CD8-positive, alpha-beta memory T cell (primary cell): Measurements from ENCODE around the gene RNASEH2C. TPM values are rescaled to one million over a fixed set of nuclear protein-coding genes. Genes with fewer than 3 reads are reported as not detected.
"Not testable (repeated sequence)": the region's sequence is repeated elsewhere in the genome, so short reads cannot be mapped to it uniquely, and the experiment has no call there.

ENCODE experiments used
- CTCF ChIA-PET: fragments of 350-600 bp; sonication (Branson Sonifier 250); formaldehyde crosslinking; loops from one replicate; lab custom pipeline; 2021; ENCODE audit warnings: antibody characterized with exemption; lab: Charles Lee
- POLR2A ChIA-PET: fragments of 350-600 bp; sonication (Branson Sonifier 250); formaldehyde crosslinking; loops from one replicate; lab custom pipeline; 2021; ENCODE audit warnings: antibody characterized with exemption; lab: Charles Lee
- DNase-seq, 5 donors: peaks; one replicate each; pipeline versions ENCODE4 v3.0.0 to v3.0.0-alpha.2; 2020 to 2022; ENCODE audit warnings: mixed read lengths in 1 of 5
- H3K27ac ChIP-seq: one replicate; pipeline ENCODE4 v1.7.0; 2013; ENCODE audit warnings: low read depth, mild to moderate bottlenecking, low read length, moderate library complexity
- H3K27me3 ChIP-seq: 2 replicates; pipeline ENCODE4 v1.7.0; 2013; ENCODE audit warnings: low read length, mild to moderate bottlenecking; ENCODE audit not compliant: insufficient read depth, poor library complexity, severe bottlenecking
- H3K36me3 ChIP-seq: 2 replicates; pipeline ENCODE4 v1.7.0; 2013; ENCODE audit warnings: mild to moderate bottlenecking, low read length, moderate library complexity; ENCODE audit not compliant: insufficient read depth
- H3K4me1 ChIP-seq: 2 replicates; pipeline ENCODE4 v1.7.0; 2013; ENCODE audit warnings: mild to moderate bottlenecking, low read length, moderate library complexity; ENCODE audit not compliant: insufficient read depth
- H3K4me3 ChIP-seq: 2 replicates; pipeline ENCODE4 v1.7.0; 2013; ENCODE audit warnings: mild to moderate bottlenecking, low read length
- H3K9me3 ChIP-seq: 2 replicates; pipeline ENCODE4 v1.7.0; 2013; ENCODE audit warnings: mild to moderate bottlenecking, low read length
- H3K27ac Mint-ChIP-seq, 8 donors: one replicate each; pipeline ENCODE4 v1.8.0; 2020 to 2021; ENCODE audit warnings: mixed read lengths in 8 of 8, mild to moderate bottlenecking in 6 of 8, inconsistent platforms in 3 of 8, moderate library complexity in 3 of 8
- H3K27me3 Mint-ChIP-seq, 2 donors: one replicate each; pipeline ENCODE4 v1.8.0; 2020 to 2021; ENCODE audit warnings: mixed read lengths in 2 of 2, mild to moderate bottlenecking in 1 of 2, moderate library complexity in 1 of 2
- H3K36me3 Mint-ChIP-seq, 3 donors: one replicate each; pipeline ENCODE4 v1.8.0; 2020 to 2021; ENCODE audit warnings: mixed read lengths in 3 of 3, inconsistent platforms in 1 of 3, mild to moderate bottlenecking in 1 of 3
- H3K4me1 Mint-ChIP-seq, 3 donors: one replicate each; pipeline ENCODE4 v1.8.0; 2020 to 2021; ENCODE audit warnings: mixed read lengths in 3 of 3, inconsistent platforms in 1 of 3, mild to moderate bottlenecking in 1 of 3
- H3K4me3 Mint-ChIP-seq, 7 donors: one replicate each; pipeline ENCODE4 v1.8.0; 2020 to 2021; ENCODE audit warnings: mixed read lengths in 7 of 7, mild to moderate bottlenecking in 6 of 7, moderate library complexity in 4 of 7, inconsistent platforms in 2 of 7
- H3K9me3 Mint-ChIP-seq, 5 donors: one replicate each; pipeline ENCODE4 v1.8.0; 2020 to 2022; ENCODE audit warnings: mixed read lengths in 5 of 5, mild to moderate bottlenecking in 3 of 5, moderate library complexity in 2 of 5, inconsistent platforms in 1 of 5
- polyA plus RNA-seq: library from polyadenylated mRNA; unstranded; fragments of 300-500 nt; fragmentation: Illumina TruSeq; gene quantifications from one replicate; pipeline ENCODE4 v1.2.3, GENCODE V29; 2021
- total RNA-seq, 2 experiments: library from RNA; stranded (reverse); gene quantifications; one replicate each; pipeline ENCODE4 v1.2.3, GENCODE V29; 2021

RNASEH2C gene
- total and polyA plus RNA-seq, 3 experiments from 2014 or later: 87.7 to 114 (median 106) TPM

DNA sequence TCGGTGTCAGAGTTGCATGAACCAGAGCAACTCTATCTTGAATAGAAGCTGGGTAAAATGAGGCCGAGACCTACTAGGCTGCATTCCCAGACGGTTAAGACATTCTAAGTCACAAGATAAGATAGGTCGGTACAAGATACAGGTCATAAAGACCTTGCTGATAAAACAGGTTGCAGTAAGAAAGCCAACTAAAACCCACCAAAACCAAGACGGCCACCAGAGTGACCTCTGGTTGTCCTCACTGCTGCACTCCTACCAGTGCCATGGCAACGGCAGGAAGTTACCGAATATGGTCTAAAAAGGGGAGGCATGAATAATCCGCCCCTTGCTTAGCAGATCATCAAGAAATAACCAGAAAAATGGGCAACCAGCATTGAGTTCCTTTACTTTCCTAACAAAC, 10.9 kb downstream of the RNASEH2C start:
- H3K9me3 Mint-ChIP-seq: no peaks in the 10 kb centered on the region
- H3K9me3 ChIP-seq: no peaks in the 10 kb centered on the region
- H3K36me3 Mint-ChIP-seq: peaks cover 0 to 28% (median 3%) of the 10 kb centered on the region in 3 donors
- H3K4me3 ChIP-seq: no peak overlapping the region
- peaks cover 17 to 27% (median 18%) of the 10 kb centered on the region in 3 donors for H3K4me1 Mint-ChIP-seq
- peaks cover 18% of the 10 kb centered on the region for H3K36me3 ChIP-seq
- ChIA-PET CTCF (interaction anchor here (0.6 to 0.8 kb wide), 2 partner anchors 143 to 313 kb away, joined by 3 read pairs; no protein-coding TSS in a partner anchor), POLR2A (no interaction called here)
- no peaks in the 10 kb centered on the region for H3K27me3 ChIP-seq
- H3K4me3 Mint-ChIP-seq: peak overlapping the region in 2 of 7 donors; percentile 16 to 26
- no peaks in the 10 kb centered on the region for H3K27me3 Mint-ChIP-seq
- H3K4me1 ChIP-seq: peaks cover 19% of the 10 kb centered on the region
- DNase-seq: no peak
- no peak overlapping the region for H3K27ac ChIP-seq
- H3K27ac Mint-ChIP-seq: peak overlapping the region in 2 of 8 donors; percentile 4 to 24

DNA sequence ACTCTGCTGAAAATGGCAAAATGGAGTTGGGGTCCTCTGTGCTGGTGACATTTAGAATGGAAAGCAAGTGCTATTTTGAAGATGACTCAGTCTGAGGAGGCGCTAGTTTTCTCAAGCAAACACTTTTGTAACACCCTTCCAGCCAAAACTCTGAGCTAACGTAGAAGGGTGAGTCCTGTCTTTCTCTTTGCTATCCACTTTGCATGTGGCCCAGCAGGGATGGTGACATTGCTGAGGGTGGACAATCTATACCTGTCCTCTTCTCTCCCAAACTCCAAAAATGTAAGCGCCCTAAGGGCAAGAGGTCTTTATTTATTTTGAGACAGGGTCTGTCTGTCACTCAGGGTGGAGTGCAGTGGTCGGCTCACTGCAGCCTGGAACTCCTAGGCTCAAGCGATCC, 12.1 kb downstream of the RNASEH2C start:
- Mint-ChIP-seq H3K27ac (peak overlapping the region in 1 of 8 donors; percentile 66), H3K4me1 (peaks cover 12 to 19% (median 17%) of the 10 kb centered on the region in 3 donors), H3K27me3 (peaks cover 3% of the 10 kb centered on the region in 2 donors), H3K9me3 (no peaks in the 10 kb centered on the region), H3K36me3 (peaks cover 0 to 17% (median 0%) of the 10 kb centered on the region in 3 donors), H3K4me3 (peak overlapping the region in 1 of 7 donors; percentile 42)
- CTCF ChIA-PET: interaction anchor here (2.0 kb wide), 1 partner anchor 109 kb away, joined by 7 read pairs; no protein-coding TSS in a partner anchor
- peaks cover 16% of the 10 kb centered on the region for H3K4me1 ChIP-seq
- no peaks in the 10 kb centered on the region for H3K9me3 ChIP-seq
- POLR2A ChIA-PET: no interaction called here
- H3K4me3 ChIP-seq: no peak overlapping the region
- no peaks in the 10 kb centered on the region for H3K27me3 ChIP-seq
- DNase-seq: no peak
- H3K27ac ChIP-seq: no peak overlapping the region
- peaks cover 6% of the 10 kb centered on the region for H3K36me3 ChIP-seq

DNA sequence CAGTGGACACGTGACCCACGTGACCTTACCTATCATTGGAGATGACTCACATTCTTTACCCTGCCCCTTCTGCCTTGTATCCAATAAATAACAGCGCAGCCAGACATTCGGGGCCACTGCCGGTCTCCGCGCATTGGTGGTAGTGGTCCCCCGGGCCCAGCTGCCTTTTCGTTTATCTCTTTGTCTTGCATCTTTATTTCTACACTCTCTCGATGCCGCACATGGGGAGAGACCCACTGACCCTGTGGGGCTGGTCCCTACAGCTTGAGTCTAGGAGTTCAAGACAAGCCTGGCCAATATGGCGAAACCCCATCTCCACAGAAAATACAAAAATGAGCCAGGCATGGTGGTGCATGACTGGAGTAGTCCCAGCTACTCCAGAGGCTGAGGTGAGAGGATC, 13.6 kb downstream of the RNASEH2C start:
- H3K27ac ChIP-seq, H3K4me3 Mint-ChIP-seq, H3K4me1 ChIP-seq, H3K4me3 ChIP-seq, H3K9me3 ChIP-seq, H3K36me3 Mint-ChIP-seq, H3K27me3 ChIP-seq, H3K27me3 Mint-ChIP-seq, POLR2A ChIA-PET, H3K9me3 Mint-ChIP-seq, DNase-seq, H3K36me3 ChIP-seq: not testable (repeated sequence)
- peaks cover 7 to 11% (median 11%) of the 10 kb centered on the region in 3 donors for H3K4me1 Mint-ChIP-seq
- CTCF ChIA-PET: interaction anchor here (1.1 to 3.8 kb wide), 4 partner anchors 81 to 154 kb away, joined by 4 to 18 read pairs (median 6); no protein-coding TSS in a partner anchor
- H3K27ac Mint-ChIP-seq: peak overlapping the region in 3 of 8 donors; percentile 23 to 77 (median 74)

DNA sequence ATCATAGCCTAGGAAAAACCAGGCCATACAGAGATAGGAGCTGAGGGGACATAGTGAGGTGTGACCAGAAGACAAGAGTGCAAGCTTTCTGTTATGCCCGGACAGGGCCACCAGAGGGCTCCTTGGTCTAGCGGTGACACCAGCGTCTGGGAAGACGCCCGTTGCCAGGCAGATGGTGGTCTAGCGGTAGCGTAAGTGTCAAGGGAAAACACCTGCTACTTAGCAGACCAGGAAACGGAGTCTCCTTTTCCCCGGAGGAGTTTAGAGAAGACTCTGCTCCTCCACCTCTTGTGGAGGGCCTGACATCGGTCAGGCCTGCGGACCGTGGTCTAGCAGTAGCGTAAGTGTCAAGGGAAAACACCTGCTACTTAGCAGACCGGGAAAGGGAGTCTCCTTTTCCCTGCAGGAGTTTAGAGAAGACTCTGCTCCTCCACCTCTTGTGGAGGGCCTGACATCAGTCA, 14.3 kb downstream of the RNASEH2C start:
- H3K4me1 Mint-ChIP-seq, H3K36me3 Mint-ChIP-seq, POLR2A ChIA-PET, H3K27me3 Mint-ChIP-seq, H3K27ac ChIP-seq, H3K4me3 ChIP-seq, H3K9me3 ChIP-seq, H3K9me3 Mint-ChIP-seq, H3K36me3 ChIP-seq, H3K27me3 ChIP-seq, H3K4me1 ChIP-seq: not testable (repeated sequence)
- CTCF ChIA-PET: interaction anchor here (0.6 to 3.8 kb wide), 8 partner anchors 22 to 184 kb away, joined by 3 to 18 read pairs (median 4); partner anchors contain the start of gene CCDC85B
- DNase-seq: peak; percentile 52 to 84 (median 70)
- Mint-ChIP-seq H3K4me3 (peak overlapping the region in 2 of 7 donors; percentile 36 to 51), H3K27ac (peak overlapping the region in 3 of 8 donors; percentile 22 to 79 (median 63))

DNA sequence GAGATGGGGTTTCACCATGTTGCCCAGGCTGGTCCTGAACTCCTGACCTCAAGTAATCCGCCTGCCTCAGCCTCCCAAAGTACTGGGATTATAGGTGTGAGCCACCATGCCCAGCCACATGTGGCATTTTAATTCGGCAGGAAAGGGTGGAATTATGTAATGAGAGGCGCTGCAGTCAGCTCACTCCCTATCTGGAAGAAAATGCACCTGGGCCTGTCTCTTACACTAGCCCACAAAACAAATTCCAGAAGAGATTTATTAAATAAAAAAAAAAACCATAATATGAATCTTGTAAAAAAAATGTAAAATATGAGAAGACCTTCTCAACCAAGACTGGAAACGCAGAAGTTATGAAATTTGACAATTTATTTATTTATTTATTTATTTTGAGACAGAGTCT, 16.8 kb downstream of the RNASEH2C start:
- Mint-ChIP-seq H3K9me3 (no peaks in the 10 kb centered on the region), H3K27me3 (peaks cover 5 to 9% of the 10 kb centered on the region in 2 donors), H3K4me3 (no peak overlapping the region), H3K4me1 (peaks cover 3 to 6% (median 5%) of the 10 kb centered on the region in 3 donors), H3K27ac (peak overlapping the region in 1 of 8 donors; percentile 63), H3K36me3 (no peaks in the 10 kb centered on the region)
- H3K4me1 ChIP-seq: no peaks in the 10 kb centered on the region
- no peak overlapping the region for H3K4me3 ChIP-seq
- no peak overlapping the region for H3K27ac ChIP-seq
- H3K9me3 ChIP-seq: no peaks in the 10 kb centered on the region
- ChIA-PET POLR2A (interaction anchor here (0.7 kb wide), 1 partner anchor 9 kb away, joined by 6 read pairs; no protein-coding TSS in a partner anchor), CTCF (interaction anchor here (0.6 to 2.2 kb wide), 2 partner anchors 8 to 114 kb away, joined by 3 to 11 read pairs; partner anchors contain the start of gene KAT5)
- no peaks in the 10 kb centered on the region for H3K36me3 ChIP-seq
- no peak for DNase-seq
- H3K27me3 ChIP-seq: no peaks in the 10 kb centered on the region

DNA sequence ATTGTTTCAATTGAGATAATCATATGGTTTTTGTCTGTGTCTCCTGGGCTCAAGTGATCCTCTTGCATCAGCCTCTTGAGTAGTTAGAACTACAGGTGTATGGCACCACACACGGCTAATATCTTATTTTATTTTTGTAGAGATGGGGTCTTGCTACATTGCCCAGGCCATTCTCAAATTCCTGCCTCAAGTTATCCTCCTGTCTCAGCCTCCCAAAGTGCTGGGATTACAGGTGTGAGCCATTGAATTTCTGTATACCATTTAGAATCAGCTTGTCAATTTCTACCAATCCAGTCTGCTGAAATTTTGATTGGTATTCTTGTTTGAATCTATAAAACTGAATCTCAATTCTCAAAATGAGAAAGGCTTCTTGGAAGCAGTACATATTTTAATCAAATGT, 18.9 kb downstream of the RNASEH2C start:
- Histone ChIP-seq H3K9me3 (no peaks in the 10 kb centered on the region), H3K4me3 (no peak overlapping the region), H3K36me3 (no peaks in the 10 kb centered on the region), H3K27me3 (no peaks in the 10 kb centered on the region), H3K27ac (no peak overlapping the region), H3K4me1 (no peaks in the 10 kb centered on the region)
- no peak overlapping the region for H3K27ac Mint-ChIP-seq
- H3K36me3 Mint-ChIP-seq: no peaks in the 10 kb centered on the region
- peaks cover 7 to 9% of the 10 kb centered on the region in 2 donors for H3K27me3 Mint-ChIP-seq
- H3K4me1 Mint-ChIP-seq: peaks cover under 1 to 5% (median 3%) of the 10 kb centered on the region in 3 donors
- no peak for DNase-seq
- H3K9me3 Mint-ChIP-seq: no peaks in the 10 kb centered on the region
- ChIA-PET POLR2A (no interaction called here), CTCF (interaction anchor here (1.2 kb wide), 1 partner anchor 10 kb away, joined by 3 read pairs; the partner anchor contains the start of gene KAT5)
- no peak overlapping the region for H3K4me3 Mint-ChIP-seq

DNA sequence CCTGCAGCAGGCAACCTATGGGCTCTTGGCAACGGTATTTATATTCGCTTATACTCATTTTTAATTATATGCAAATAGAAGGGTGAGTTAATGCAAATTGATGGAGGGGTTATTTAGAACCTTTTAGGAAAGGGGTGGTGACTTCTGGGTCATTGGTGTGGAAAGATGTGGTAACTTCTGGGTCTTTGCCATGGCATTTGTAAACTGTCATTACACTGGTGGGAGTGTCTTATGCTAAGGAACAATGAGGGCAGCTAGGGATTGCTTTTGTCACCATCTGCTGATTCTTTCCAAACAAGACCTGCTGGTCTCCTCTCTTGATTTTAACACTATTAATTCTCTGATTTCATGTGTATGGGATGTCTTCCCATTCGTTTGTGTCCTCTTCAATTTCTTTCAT, 20.2 kb downstream of the RNASEH2C start:
- H3K27me3 ChIP-seq: no peaks in the 10 kb centered on the region
- Mint-ChIP-seq H3K9me3 (no peaks in the 10 kb centered on the region), H3K27me3 (peaks cover 7 to 9% of the 10 kb centered on the region in 2 donors), H3K4me1 (no peaks in the 10 kb centered on the region), H3K27ac (no peak overlapping the region), H3K4me3 (no peak overlapping the region), H3K36me3 (no peaks in the 10 kb centered on the region)
- no peaks in the 10 kb centered on the region for H3K4me1 ChIP-seq
- H3K9me3 ChIP-seq: no peaks in the 10 kb centered on the region
- no peak overlapping the region for H3K27ac ChIP-seq
- POLR2A ChIA-PET: no interaction called here
- DNase-seq: no peak
- no peak overlapping the region for H3K4me3 ChIP-seq
- CTCF ChIA-PET: no interaction called here
- H3K36me3 ChIP-seq: no peaks in the 10 kb centered on the region

DNA sequence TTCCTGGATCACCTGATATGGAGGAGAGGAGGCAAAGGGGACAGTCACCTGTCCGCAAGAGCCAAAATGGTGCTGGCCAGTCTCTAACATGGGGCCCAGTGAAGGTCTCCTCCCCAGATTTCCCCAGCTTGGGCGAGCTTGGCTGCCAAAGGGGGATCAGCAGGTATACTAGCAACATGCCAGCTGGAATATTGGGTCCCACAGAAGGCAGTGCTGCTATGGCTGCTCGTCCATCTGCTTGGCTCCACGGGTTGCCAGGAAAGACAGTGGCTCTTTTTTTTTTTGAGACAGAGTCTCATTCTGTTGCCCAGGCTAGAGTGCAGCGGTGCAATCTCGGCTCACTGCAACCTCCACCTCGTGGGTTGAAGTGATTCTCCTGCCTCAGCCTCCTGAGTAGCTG, 21.3 kb downstream of the RNASEH2C start:
- H3K4me3 ChIP-seq: no peak overlapping the region
- CTCF ChIA-PET: no interaction called here
- H3K27me3 ChIP-seq: no peaks in the 10 kb centered on the region
- DNase-seq: no peak
- no peak overlapping the region for H3K4me3 Mint-ChIP-seq
- no peak overlapping the region for H3K27ac ChIP-seq
- no peaks in the 10 kb centered on the region for H3K9me3 ChIP-seq
- H3K9me3 Mint-ChIP-seq: no peaks in the 10 kb centered on the region
- no peak overlapping the region for H3K27ac Mint-ChIP-seq
- POLR2A ChIA-PET: no interaction called here
- no peaks in the 10 kb centered on the region for H3K4me1 ChIP-seq
- peaks cover 4 to 6% of the 10 kb centered on the region in 2 donors for H3K27me3 Mint-ChIP-seq
- H3K36me3 ChIP-seq: no peaks in the 10 kb centered on the region
- no peaks in the 10 kb centered on the region for H3K36me3 Mint-ChIP-seq
- H3K4me1 Mint-ChIP-seq: no peaks in the 10 kb centered on the region
